ENCODE measurements around the gene DUSP22.
"Not testable (repeated sequence)": the region's sequence is repeated elsewhere in the genome, so short reads cannot be mapped to it uniquely, and the experiment has no call there.

DUSP22 gene

GRCh38 chr6:322940-323729 is 30.8 kb downstream of the DUSP22 start:
- DNase-seq (ENCODE audit: low read depth in 3 of 3, low spot score in 1 of 3): no peak

GRCh38 chr6:323730-324088 is 31.4 kb downstream of the DUSP22 start:
- DNase-seq (ENCODE audit: low read depth in 3 of 3, low spot score in 1 of 3): no peak

- no peak for DNase-seq (ENCODE audit: low read depth in 3 of 3, low spot score in 1 of 3)
Observed at GRCh38 chr6:324116-324728, 31.9 kb downstream of the DUSP22 start.

GRCh38 chr6:324729-325125 is 32.4 kb downstream of the DUSP22 start:
- no peak for DNase-seq (ENCODE audit: low read depth in 3 of 3, low spot score in 1 of 3)

GRCh38 chr6:325161-325860 is 33.0 kb downstream of the DUSP22 start:
- not testable (repeated sequence) for DNase-seq (ENCODE audit: low read depth in 3 of 3, low spot score in 1 of 3)

- DNase-seq (ENCODE audit: low read depth in 3 of 3, low spot score in 1 of 3): not testable (repeated sequence)
Observed at GRCh38 chr6:326066-326465, 33.8 kb downstream of the DUSP22 start.

GRCh38 chr6:326896-327537 is 34.7 kb downstream of the DUSP22 start:
- no peak for DNase-seq (ENCODE audit: low read depth in 3 of 3, low spot score in 1 of 3)

- no peak for DNase-seq (ENCODE audit: low read depth in 3 of 3, low spot score in 1 of 3)
Observed at GRCh38 chr6:327538-328116, 35.3 kb downstream of the DUSP22 start.

GRCh38 chr6:328136-328670 is 35.9 kb downstream of the DUSP22 start:
- DNase-seq (ENCODE audit: low read depth in 3 of 3, low spot score in 1 of 3): no peak

GRCh38 chr6:328924-329323 is 36.6 kb downstream of the DUSP22 start:
- no peak for DNase-seq (ENCODE audit: low read depth in 3 of 3, low spot score in 1 of 3)

GRCh38 chr6:329888-330691 is 37.8 kb downstream of the DUSP22 start:
- DNase-seq (ENCODE audit: low read depth in 3 of 3, low spot score in 1 of 3): no peak

- no peak for DNase-seq (ENCODE audit: low read depth in 3 of 3, low spot score in 1 of 3)
Observed at GRCh38 chr6:330948-331347, 38.7 kb downstream of the DUSP22 start.

GRCh38 chr6:331622-332521 is 39.6 kb downstream of the DUSP22 start:
- DNase-seq (ENCODE audit: low read depth in 3 of 3, low spot score in 1 of 3): no peak

GRCh38 chr6:332671-333070 is 40.4 kb downstream of the DUSP22 start:
- DNase-seq (ENCODE audit: low read depth in 3 of 3, low spot score in 1 of 3): no peak

- no peak for DNase-seq (ENCODE audit: low read depth in 3 of 3, low spot score in 1 of 3)
Observed at GRCh38 chr6:333379-334002, 41.2 kb downstream of the DUSP22 start.

- DNase-seq (ENCODE audit: low read depth in 3 of 3, low spot score in 1 of 3): no peak
Observed at GRCh38 chr6:334536-335510, 42.5 kb downstream of the DUSP22 start.

- DNase-seq (ENCODE audit: low read depth in 3 of 3, low spot score in 1 of 3): no peak
Observed at GRCh38 chr6:335572-335971, 43.3 kb downstream of the DUSP22 start.

Data from stimulated activated CD4-positive, alpha-beta T cell treated with anti-CD3 and anti-CD28 coated beads, TNF-alpha, amount 100 ng/mL, for 1 hour (primary cell).